Lower lobe of right lung (tissue), 2 donors: ENCODE data around the gene STYXL1. TPM values are rescaled to one million over a fixed set of nuclear protein-coding genes. Genes with fewer than 3 reads are reported as not detected.

Experiments used
- ATAC-seq, 2 donors: fragments of 200-7000 bp; cut with Tn5 transposase; one replicate each; pipeline ENCODE4 v1.9.1; 2020 to 2022; ENCODE audit warnings: mild to moderate bottlenecking in 2 of 2, moderate library complexity in 2 of 2
- DNase-seq: peaks from one replicate; pipeline ENCODE4 v3.0.0-alpha.2; 2020
- H3K27ac ChIP-seq: fragments of 200-600 bp; one replicate; pipeline ENCODE4 v1.8.0; 2022
- H3K27me3 ChIP-seq: fragments of 200-600 bp; one replicate; pipeline ENCODE4 v1.8.0; 2022; ENCODE audit warnings: low read depth
- H3K36me3 ChIP-seq: fragments of 200-600 bp; one replicate; pipeline ENCODE4 v1.8.0; 2022; ENCODE audit warnings: mild to moderate bottlenecking
- H3K4me1 ChIP-seq: fragments of 200-600 bp; one replicate; pipeline ENCODE4 v1.8.0; 2022
- H3K4me3 ChIP-seq: fragments of 200-600 bp; one replicate; pipeline ENCODE4 v1.8.0; 2022; ENCODE audit warnings: mild to moderate bottlenecking
- H3K9me3 ChIP-seq: fragments of 200-600 bp; one replicate; pipeline ENCODE4 v1.8.0; 2022
- CTCF ChIP-seq: fragments of 200-600 bp; IDR thresholded peaks from one replicate; pipeline ENCODE4 v1.8.0; 2022; ENCODE audit warnings: antibody characterized with exemption, mild to moderate bottlenecking
- intact Hi-C: fragments of 100-400 bp; cut with DNase I; formaldehyde crosslinking; loops from one replicate; pipeline ENCODE4 v1.11.0; 2022
- total RNA-seq: library from RNA; stranded (reverse); fragmentation: NEBNext Ultra II Directional; extraction: Animal tissue kit (Norgen Biotek cat#: 25700); gene quantifications from one replicate; pipeline ENCODE4 v1.2.1, GENCODE V29; 2021
- donor health status: DM: no; HTN: yes; CAD: no; lungs with severe emphysema.

Gene STYXL1
- total RNA-seq, 1 donor from 2014 or later, result 25.6 TPM

GRCh38 chr7:75980430-75981202 lies 67.2 kb downstream of the STYXL1 start:
- peaks cover 89% of the 10 kb centered on the region for H3K36me3 ChIP-seq
- H3K4me1 ChIP-seq, result no peaks in the 10 kb centered on the region
- no peak for TF ChIP-seq CTCF
- no peak overlapping the region for H3K27ac ChIP-seq
- no peak overlapping the region for H3K4me3 ChIP-seq
- DNase-seq (no peak), ATAC-seq (no peak)
- H3K27me3 ChIP-seq, result no peaks in the 10 kb centered on the region
- no peaks in the 10 kb centered on the region for H3K9me3 ChIP-seq
- intact Hi-C loops, result no loop called here

GRCh38 chr7:75979759-75980429 lies 67.9 kb downstream of the STYXL1 start:
- TF ChIP-seq CTCF, result no peak
- ATAC-seq (peak in 1 of 2 donors; percentile 4), DNase-seq (no peak)
- Histone ChIP-seq H3K27ac (no peak overlapping the region), H3K27me3 (no peaks in the 10 kb centered on the region), H3K9me3 (no peaks in the 10 kb centered on the region), H3K36me3 (peaks cover 87% of the 10 kb centered on the region), H3K4me1 (no peaks in the 10 kb centered on the region), H3K4me3 (no peak overlapping the region)
- intact Hi-C loops, result no loop called here

- Histone ChIP-seq H3K27me3 (no peaks in the 10 kb centered on the region), H3K4me3 (no peak overlapping the region), H3K9me3 (no peaks in the 10 kb centered on the region), H3K4me1 (no peaks in the 10 kb centered on the region), H3K36me3 (peaks cover 87% of the 10 kb centered on the region), H3K27ac (no peak overlapping the region)
- ATAC-seq, result no peak
- intact Hi-C loops, result no loop called here
- TF ChIP-seq CTCF, result no peak
- DNase-seq, result no peak
Observed at GRCh38 chr7:75977743-75978142, 70.1 kb downstream of the STYXL1 start.

- Histone ChIP-seq H3K4me1 (peaks cover 39% of the 10 kb centered on the region), H3K27ac (peak overlapping the region; percentile 54), H3K4me3 (no peak overlapping the region), H3K27me3 (no peaks in the 10 kb centered on the region), H3K9me3 (no peaks in the 10 kb centered on the region), H3K36me3 (peaks cover 61% of the 10 kb centered on the region)
- intact Hi-C loops, result no loop called here
- no peak for TF ChIP-seq CTCF
- peak; percentile 75 for DNase-seq
- ATAC-seq, result peak; percentile 58 to 74
Observed at GRCh38 chr7:75971961-75972763, 75.6 kb downstream of the STYXL1 start.

GRCh38 chr7:75971309-75971960 lies 76.4 kb downstream of the STYXL1 start:
- H3K27ac ChIP-seq, result peak overlapping the region; percentile 54
- no peak overlapping the region for H3K4me3 ChIP-seq
- intact Hi-C loops, result no loop called here
- no peaks in the 10 kb centered on the region for H3K9me3 ChIP-seq
- peaks cover 45% of the 10 kb centered on the region for H3K4me1 ChIP-seq
- ATAC-seq (no peak), DNase-seq (no peak)
- TF ChIP-seq CTCF, result no peak
- no peaks in the 10 kb centered on the region for H3K27me3 ChIP-seq
- H3K36me3 ChIP-seq, result peaks cover 58% of the 10 kb centered on the region
